Epidermal melanocyte (primary cell): ENCODE measurements around the gene FBH1.

Experiments
- DNase-seq: peaks from one replicate; pipeline ENCODE4 v3.0.0; 2011; ENCODE audit warnings: low spot score; ENCODE audit not compliant: insufficient read length

The FBH1 gene

GRCh38 chr10:5976512-5977470 lies 86.7 kb downstream of the FBH1 start:
- DNase-seq: no peak

GRCh38 chr10:5977471-5978229 lies 87.6 kb downstream of the FBH1 start, which contains the start of gene IL15RA:
TSS of gene IL15RA (minus strand) at chr10:5977543. CDS start at chr10:5977492, 51 bp downstream.
- DNase-seq: no peak

GRCh38 chr10:5978230-5978489 lies 88.1 kb downstream of the FBH1 start:
- DNase-seq: no peak

- no peak for DNase-seq
These were observed 91.5 kb downstream of the FBH1 start for GRCh38 chr10:5981529-5981928.

- no peak for DNase-seq
These were observed 93.7 kb downstream of the FBH1 start for GRCh38 chr10:5983774-5984173.

GRCh38 chr10:5985029-5985428 lies 95.0 kb downstream of the FBH1 start:
- DNase-seq: no peak
